Kidney (tissue), 14 donors: Measurements from ENCODE around the gene GLUD2. TPM values are rescaled to one million over a fixed set of nuclear protein-coding genes. Genes with fewer than 3 reads are reported as not detected.

Experiments
- DNase-seq, 5 donors: peaks; one replicate each; pipeline ENCODE4 v3.0.0-alpha.2; 2013 to 2020
- FAIRE-seq: peaks from 2 replicates; lab custom pipeline; 2012; peaks lifted over from hg19 to GRCh38; lab: Jason Lieb, UNC
- H3K27ac ChIP-seq, 2 donors: one replicate each; pipeline ENCODE4 v1.7.0; 2013; ENCODE audit warnings: low read depth in 2 of 2, low read length in 2 of 2, inconsistent platforms in 1 of 2
- H3K27me3 ChIP-seq: one replicate; pipeline ENCODE4 v1.7.1; 2013; ENCODE audit warnings: low read length, inconsistent platforms; ENCODE audit not compliant: control insufficient read depth, insufficient read depth
- H3K36me3 ChIP-seq, 3 donors: one replicate each; pipeline versions ENCODE4 v1.7.0 to v1.7.1; 2013; ENCODE audit warnings: low read length in 3 of 3, control low read depth in 1 of 3, inconsistent platforms in 1 of 3; ENCODE audit not compliant: insufficient read depth in 3 of 3, control insufficient read depth in 2 of 3
- H3K4me1 ChIP-seq, 3 donors: one replicate each; pipeline versions ENCODE4 v1.7.0 to v1.7.1; 2013; ENCODE audit warnings: low read length in 3 of 3, inconsistent platforms in 1 of 3, low read depth in 1 of 3; ENCODE audit not compliant: control insufficient read depth in 2 of 3, insufficient read depth in 2 of 3
- H3K4me3 ChIP-seq, 3 donors: one replicate each; pipeline versions ENCODE4 v1.7.0 to v1.8.1; 2013; ENCODE audit warnings: low read length in 3 of 3, control low read depth in 1 of 3, inconsistent platforms in 1 of 3
- H3K9ac ChIP-seq, 3 donors: one replicate each; pipeline versions ENCODE4 v1.7.0 to v1.7.1; 2013; ENCODE audit warnings: low read length in 3 of 3, control low read depth in 1 of 3, inconsistent platforms in 1 of 3
- H3K9me3 ChIP-seq, 3 donors: one replicate each; pipeline versions ENCODE4 v1.7.0 to v1.7.1; 2013; ENCODE audit warnings: low read length in 3 of 3, control low read depth in 1 of 3, inconsistent platforms in 1 of 3; ENCODE audit not compliant: control insufficient read depth in 2 of 3, insufficient read depth in 1 of 3
- intact Hi-C: fragments of 100-400 bp; cut with DNase I; formaldehyde crosslinking; loops from one replicate; pipeline ENCODE4 v1.11.1; 2022
- polyA plus RNA-seq: library from polyadenylated mRNA; stranded (reverse); fragments of 350-450 nt; fragmentation: Illumina TruSeq; extraction: RNeasy Lipid Tissue Mini Kit (QIAGEN cat#74804); gene quantifications from one replicate; pipeline ENCODE4 v1.2.3, GENCODE V29; 2014; ENCODE audit warnings: low read depth, low replicate concordance; ENCODE audit not compliant: insufficient read depth
- total RNA-seq: library from RNA; stranded (reverse); fragmentation: NEBNext Ultra II Directional; extraction: Animal tissue kit (Norgen Biotek cat#: 25700); gene quantifications from one replicate; pipeline ENCODE4 v1.2.1, GENCODE V29; 2021
- TF ChIP-seq, protein P1 (sequence below): IDR thresholded peaks from 3 replicates; pipeline ENCODE4 v1.5.1; 2012; ENCODE audit warnings: mild to moderate bottlenecking, moderate library complexity, borderline replicate concordance; ENCODE audit not compliant: insufficient read depth; ENCODE audit errors: extremely low read depth
- donor health status: control.
- donor health status: control.
- donor health status: control.
- donor health status: control.
- donor health status: control.
- donor health status: DM: yes; HTN: yes; CAD: no.
- donor health status: Normal renal cell carcinoma (clear cell type).

Gene GLUD2
- total and polyA plus RNA-seq, 2 donors from 2014 or later = 2.6 to 3.2 TPM

- no peak for DNase-seq
- no peaks in the 10 kb centered on the region for H3K9me3 ChIP-seq
- intact Hi-C loops = no loop called here
- no peaks in the 10 kb centered on the region for H3K4me1 ChIP-seq
- TF ChIP-seq, protein P1, sequence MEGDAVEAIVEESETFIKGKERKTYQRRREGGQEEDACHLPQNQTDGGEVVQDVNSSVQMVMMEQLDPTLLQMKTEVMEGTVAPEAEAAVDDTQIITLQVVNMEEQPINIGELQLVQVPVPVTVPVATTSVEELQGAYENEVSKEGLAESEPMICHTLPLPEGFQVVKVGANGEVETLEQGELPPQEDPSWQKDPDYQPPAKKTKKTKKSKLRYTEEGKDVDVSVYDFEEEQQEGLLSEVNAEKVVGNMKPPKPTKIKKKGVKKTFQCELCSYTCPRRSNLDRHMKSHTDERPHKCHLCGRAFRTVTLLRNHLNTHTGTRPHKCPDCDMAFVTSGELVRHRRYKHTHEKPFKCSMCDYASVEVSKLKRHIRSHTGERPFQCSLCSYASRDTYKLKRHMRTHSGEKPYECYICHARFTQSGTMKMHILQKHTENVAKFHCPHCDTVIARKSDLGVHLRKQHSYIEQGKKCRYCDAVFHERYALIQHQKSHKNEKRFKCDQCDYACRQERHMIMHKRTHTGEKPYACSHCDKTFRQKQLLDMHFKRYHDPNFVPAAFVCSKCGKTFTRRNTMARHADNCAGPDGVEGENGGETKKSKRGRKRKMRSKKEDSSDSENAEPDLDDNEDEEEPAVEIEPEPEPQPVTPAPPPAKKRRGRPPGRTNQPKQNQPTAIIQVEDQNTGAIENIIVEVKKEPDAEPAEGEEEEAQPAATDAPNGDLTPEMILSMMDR = no peak
- no peak for FAIRE-seq
- H3K4me3 ChIP-seq = no peak overlapping the region
- no peaks in the 10 kb centered on the region for H3K36me3 ChIP-seq
- no peaks in the 10 kb centered on the region for H3K27me3 ChIP-seq
- no peak overlapping the region for H3K9ac ChIP-seq
- H3K27ac ChIP-seq = no peak overlapping the region
These were observed 14.9 kb upstream of the GLUD2 start for GRCh38 chrX:121032531-121032930.

DNA sequence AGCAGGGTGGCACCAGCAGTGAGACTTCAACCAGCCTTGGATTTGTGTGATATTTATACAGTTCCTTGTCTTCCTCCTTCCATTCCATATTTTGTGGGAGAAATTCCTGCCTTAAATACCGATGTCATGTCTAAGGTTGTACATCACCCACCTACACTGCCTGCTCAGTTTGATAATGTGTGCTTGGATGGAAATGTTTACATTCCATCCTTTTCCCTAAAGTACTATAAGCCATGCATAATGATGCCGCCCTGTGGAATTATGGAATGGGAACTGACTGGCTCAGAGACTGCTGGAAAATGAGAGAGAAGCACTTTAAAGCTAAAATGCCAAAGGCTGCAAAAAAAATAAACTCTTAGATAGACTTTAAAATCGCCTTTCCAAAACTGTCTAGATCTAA is 11.3 kb upstream of the GLUD2 start:
- Histone ChIP-seq H3K4me3 (no peak overlapping the region), H3K9ac (no peak overlapping the region), H3K4me1 (no peaks in the 10 kb centered on the region), H3K27ac (no peak overlapping the region), H3K9me3 (no peaks in the 10 kb centered on the region), H3K27me3 (no peaks in the 10 kb centered on the region), H3K36me3 (no peaks in the 10 kb centered on the region)
- TF ChIP-seq, protein P1 = no peak
- FAIRE-seq (no peak), DNase-seq (no peak)
- intact Hi-C loops = no loop called here

- TF ChIP-seq, protein P1 = no peak
- Histone ChIP-seq H3K4me1 (no peaks in the 10 kb centered on the region), H3K27ac (no peak overlapping the region), H3K4me3 (no peak overlapping the region), H3K36me3 (no peaks in the 10 kb centered on the region), H3K27me3 (no peaks in the 10 kb centered on the region), H3K9me3 (no peaks in the 10 kb centered on the region), H3K9ac (no peak overlapping the region)
- DNase-seq (no peak), FAIRE-seq (no peak)
- intact Hi-C loops = no loop called here
These were observed 10.5 kb upstream of the GLUD2 start for GRCh38 chrX:121036951-121037350.

DNA sequence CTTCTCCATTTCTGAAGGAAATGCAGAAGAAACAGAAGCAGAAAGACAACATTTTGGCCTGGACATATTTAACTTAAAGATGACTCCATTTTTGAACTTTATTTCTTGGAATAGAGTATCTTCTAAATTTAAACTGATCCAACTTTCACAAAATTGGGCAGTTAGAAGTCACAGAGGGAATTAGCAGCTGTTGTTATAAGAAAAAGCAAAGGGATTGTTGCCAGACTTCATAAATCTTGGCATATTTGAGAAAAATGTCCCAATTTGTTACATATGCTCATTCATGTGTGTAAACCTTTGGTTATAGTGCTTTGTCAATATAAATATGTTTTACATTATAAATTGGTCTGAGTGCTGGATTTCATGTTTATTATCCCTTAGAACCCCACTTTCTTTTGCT is 3.4 kb downstream of the GLUD2 start:
- Histone ChIP-seq H3K36me3 (no peaks in the 10 kb centered on the region), H3K4me1 (no peaks in the 10 kb centered on the region), H3K27ac (no peak overlapping the region), H3K4me3 (no peak overlapping the region), H3K9ac (no peak overlapping the region), H3K27me3 (no peaks in the 10 kb centered on the region), H3K9me3 (no peaks in the 10 kb centered on the region)
- DNase-seq = no peak
- FAIRE-seq = no peak
- intact Hi-C loops = no loop called here
- TF ChIP-seq, protein P1 = no peak
